Mesothelial cell of epicardium (in vitro differentiated cells): ENCODE measurements around the gene LMF1. TPM values are rescaled to one million over a fixed set of nuclear protein-coding genes. Genes with fewer than 3 reads are reported as not detected.
A peak's percentile ranks its signal among the peaks of the same experiment; 100 is the strongest.

ENCODE experiments used
- DNase-seq, 2 experiments: peaks; one replicate each; pipeline ENCODE4 v3.0.0; 2021; ENCODE audit warnings: low spot score in 2 of 2; ENCODE audit not compliant: unreplicated experiment in 2 of 2
- H3K27ac Mint-ChIP-seq: 2 replicates; pipeline ENCODE4 v1.8.0; 2021; ENCODE audit warnings: mixed read lengths
- H3K27me3 Mint-ChIP-seq: 2 replicates; pipeline ENCODE4 v1.8.0; 2021; ENCODE audit warnings: low read depth, mixed read lengths
- H3K36me3 Mint-ChIP-seq: 2 replicates; pipeline ENCODE4 v1.8.0; 2021; ENCODE audit warnings: mixed read lengths
- H3K4me1 Mint-ChIP-seq: 2 replicates; pipeline ENCODE4 v1.8.0; 2021; ENCODE audit warnings: mixed read lengths
- H3K4me3 Mint-ChIP-seq: 2 replicates; pipeline ENCODE4 v1.8.0; 2021; ENCODE audit warnings: mild to moderate bottlenecking, moderate library complexity, mixed read lengths
- H3K9me3 Mint-ChIP-seq: 2 replicates; pipeline ENCODE4 v1.8.0; 2021; ENCODE audit warnings: mixed read lengths
- CTCF ChIP-seq: fragments of 200-600 bp; sonication (generic); IDR thresholded peaks from one replicate; pipeline ENCODE4 v1.5.0; 2021; ENCODE audit warnings: antibody characterized with exemption; ENCODE audit not compliant: unreplicated experiment
- total RNA-seq: library from RNA; stranded (reverse); gene quantifications from 3 replicates; pipeline ENCODE4 v1.2.1, GENCODE V29; 2021

LMF1 gene
- total RNA-seq, 1 donor from 2014 or later, result 37.4 TPM

GRCh38 chr16:853306-853705 is 117.5 kb downstream of the LMF1 start:
- H3K4me1 Mint-ChIP-seq, result no peaks in the 10 kb centered on the region
- H3K27ac Mint-ChIP-seq, result no peak overlapping the region
- no peak overlapping the region for H3K4me3 Mint-ChIP-seq

GRCh38 chr16:852451-853185 is 118.2 kb downstream of the LMF1 start:
- peaks cover 18% of the 10 kb centered on the region for H3K9me3 Mint-ChIP-seq
- H3K4me3 Mint-ChIP-seq, result no peak overlapping the region
- no peaks in the 10 kb centered on the region for H3K4me1 Mint-ChIP-seq
- DNase-seq, result peak in 1 of 2 experiments; percentile 15
- H3K36me3 Mint-ChIP-seq, result peaks cover 30% of the 10 kb centered on the region
- TF ChIP-seq CTCF, result no peak
- H3K27me3 Mint-ChIP-seq, result no peaks in the 10 kb centered on the region
- no peak overlapping the region for H3K27ac Mint-ChIP-seq

More at GRCh38 chr16:853306-853705, 117.5 kb downstream of the LMF1 start:
- peaks cover 30% of the 10 kb centered on the region for H3K36me3 Mint-ChIP-seq
- H3K9me3 Mint-ChIP-seq, result peaks cover 18% of the 10 kb centered on the region
- H3K27me3 Mint-ChIP-seq, result no peaks in the 10 kb centered on the region
- DNase-seq, result peak in 1 of 2 experiments; percentile 18
- TF ChIP-seq CTCF, result no peak

GRCh38 chr16:851871-852270 is 118.9 kb downstream of the LMF1 start:
- H3K36me3 Mint-ChIP-seq, result peaks cover 28% of the 10 kb centered on the region
- no peak for TF ChIP-seq CTCF
- peaks cover 21% of the 10 kb centered on the region for H3K9me3 Mint-ChIP-seq
- no peak overlapping the region for H3K4me3 Mint-ChIP-seq
- peak in 1 of 2 experiments; percentile 15 for DNase-seq
- no peaks in the 10 kb centered on the region for H3K4me1 Mint-ChIP-seq
- H3K27me3 Mint-ChIP-seq, result no peaks in the 10 kb centered on the region
- no peak overlapping the region for H3K27ac Mint-ChIP-seq

- peak in 1 of 2 experiments; percentile 11 for DNase-seq
- Mint-ChIP-seq H3K27me3 (no peaks in the 10 kb centered on the region), H3K9me3 (peaks cover 22% of the 10 kb centered on the region), H3K27ac (no peak overlapping the region), H3K36me3 (peaks cover 26% of the 10 kb centered on the region), H3K4me1 (no peaks in the 10 kb centered on the region), H3K4me3 (no peak overlapping the region)
- TF ChIP-seq CTCF, result no peak
These were observed 119.5 kb downstream of the LMF1 start for GRCh38 chr16:851209-851810.

- TF ChIP-seq CTCF, result no peak
- no peak overlapping the region for H3K27ac Mint-ChIP-seq
- H3K36me3 Mint-ChIP-seq, result peaks cover 26% of the 10 kb centered on the region
- H3K4me1 Mint-ChIP-seq, result no peaks in the 10 kb centered on the region
- no peak overlapping the region for H3K4me3 Mint-ChIP-seq
- no peak for DNase-seq
- H3K9me3 Mint-ChIP-seq, result peaks cover 26% of the 10 kb centered on the region
- H3K27me3 Mint-ChIP-seq, result no peaks in the 10 kb centered on the region
These were observed 120.1 kb downstream of the LMF1 start for GRCh38 chr16:850668-851067.
